Adrenal gland (tissue), 5 donors: ENCODE data around the gene FCRL5.

Source experiments
- CTCF ChIP-seq, 6 experiments: fragments of 450-650 bp in 4 of 6; fragments of 200-600 bp in 2 of 6; sonication (generic) in 1 of 6; IDR thresholded peaks; 1 replicate in 5 of 6; 2 replicates in 1 of 6; pipeline versions ENCODE4 v1.5.1 to v1.8.0; 2016 to 2021; ENCODE audit warnings: antibody characterized with exemption in 6 of 6, mild to moderate bottlenecking in 2 of 6, moderate library complexity in 1 of 6
- POLR2A ChIP-seq, 2 donors: fragments of 450-650 bp; IDR thresholded peaks; one replicate each; pipeline ENCODE4 v1.6.1; 2017; ENCODE audit warnings: antibody characterized with exemption in 2 of 2, mild to moderate bottlenecking in 2 of 2, moderate library complexity in 1 of 2
- donor health status: DM: no; HTN: no; CAD: no.

- TF ChIP-seq CTCF (IDR thresholded peaks at IDR 0.05), result no peak
- TF ChIP-seq POLR2A (IDR thresholded peaks at IDR 0.05), result no peak
These were observed 45.8 kb upstream of the FCRL5 start, which contains the start of gene FCRL4 for GRCh38 chr1:157597959-157598667.
